Keratinocyte (primary cell): ENCODE data around the gene PLXND1. TPM values are rescaled to one million over a fixed set of nuclear protein-coding genes. Genes with fewer than 3 reads are reported as not detected.
"Not testable (repeated sequence)": the region's sequence is repeated elsewhere in the genome, so short reads cannot be mapped to it uniquely, and the experiment has no call there.

Experiments used
- DNase-seq: peaks from one replicate; pipeline ENCODE4 v3.0.0-alpha.2; 2011; ENCODE audit warnings: low read depth, missing footprints, low spot score
- FAIRE-seq: peaks from 2 replicates; lab custom pipeline; 2011; peaks lifted over from hg19 to GRCh38; lab: Jason Lieb, UNC
- H2AFZ ChIP-seq: 2 replicates; pipeline ENCODE4 v1.6.0; 2012; ENCODE audit warnings: low read length, control low read depth, inconsistent platforms; ENCODE audit not compliant: control insufficient read depth
- H3K27ac ChIP-seq: 2 replicates; pipeline ENCODE4 v1.5.1; 2011; ENCODE audit warnings: low read length; ENCODE audit not compliant: control insufficient read depth, insufficient read depth
- H3K27me3 ChIP-seq: 3 replicates; pipeline ENCODE4 v1.6.0; 2011; ENCODE audit warnings: low read length; ENCODE audit not compliant: control insufficient read depth, insufficient read depth; ENCODE audit errors: extremely low read depth
- H3K36me3 ChIP-seq, 2 experiments: 2 replicates in 1 of 2; 3 replicates in 1 of 2; pipeline ENCODE4 v1.5.1; 2011; ENCODE audit warnings: low read length in 2 of 2, mild to moderate bottlenecking in 1 of 2; ENCODE audit not compliant: control insufficient read depth in 2 of 2, insufficient read depth in 2 of 2; ENCODE audit errors: extremely low read depth in 1 of 2
- H3K4me1 ChIP-seq: 3 replicates; pipeline ENCODE4 v1.5.1; 2011; ENCODE audit warnings: low read length; ENCODE audit not compliant: control insufficient read depth, insufficient read depth; ENCODE audit errors: extremely low read depth
- H3K4me2 ChIP-seq: 3 replicates; pipeline ENCODE4 v1.6.0; 2011; ENCODE audit warnings: low read depth, low read length; ENCODE audit not compliant: control insufficient read depth, insufficient read depth; ENCODE audit errors: extremely low read depth
- H3K4me3 ChIP-seq, 3 experiments: fragments of 200-600 bp in 1 of 3; sonication (generic) in 1 of 3; 2 replicates in 2 of 3; 3 replicates in 1 of 3; pipeline ENCODE4 v1.5.1; 2011 to 2016; ENCODE audit warnings: low read length in 3 of 3, mild to moderate bottlenecking in 3 of 3, control low read depth in 2 of 3, inconsistent platforms in 1 of 3, low read depth in 1 of 3, mixed read lengths in 1 of 3, mixed run types in 1 of 3, moderate library complexity in 1 of 3; ENCODE audit not compliant: control insufficient read depth in 2 of 3, insufficient read depth in 2 of 3; ENCODE audit errors: extremely low read depth in 1 of 3
- H3K79me2 ChIP-seq: 2 replicates; pipeline ENCODE4 v1.6.0; 2012; ENCODE audit warnings: low read length; ENCODE audit not compliant: control insufficient read depth, insufficient read depth
- H3K9ac ChIP-seq: 3 replicates; pipeline ENCODE4 v1.6.0; 2011; ENCODE audit warnings: low read length; ENCODE audit not compliant: control insufficient read depth, insufficient read depth; ENCODE audit errors: extremely low read depth
- H3K9me1 ChIP-seq: 3 replicates; pipeline ENCODE4 v1.6.0; 2011; ENCODE audit warnings: low read length; ENCODE audit not compliant: control insufficient read depth, insufficient read depth; ENCODE audit errors: extremely low read depth
- H3K9me3 ChIP-seq: 2 replicates; pipeline ENCODE4 v1.5.1; 2012; ENCODE audit warnings: low read depth, low read length; ENCODE audit not compliant: control insufficient read depth
- H4K20me1 ChIP-seq: 3 replicates; pipeline ENCODE4 v1.6.0; 2011; ENCODE audit warnings: low read length; ENCODE audit not compliant: control insufficient read depth, insufficient read depth; ENCODE audit errors: extremely low read depth
- EZH2 ChIP-seq: IDR thresholded peaks from one replicate; pipeline ENCODE4 v1.6.1; 2012; ENCODE audit warnings: inconsistent platforms, mild to moderate bottlenecking, low read length, moderate library complexity
- dilution Hi-C: fragments of 300-500 bp; cut with MboI; formaldehyde crosslinking; loops from one replicate; pipeline ENCODE4 v1.7.0; 2020; ENCODE audit warnings: low sequenced_read_pairs; ENCODE audit not compliant: extremely low pct_ligation_motif_present
- polyA plus RNA-seq, 5 experiments: library from polyadenylated mRNA; depleted of rRNA in 3 of 5; stranded (reverse) in 3 of 5; stranded (forward) in 1 of 5; unstranded in 1 of 5; fragments of >200 nt; gene quantifications; 1 replicate in 1 of 5; 2 replicates in 3 of 5; 3 replicates in 1 of 5; pipeline versions ENCODE4 v1.2.1 to v1.2.3, GENCODE V29; 2011 to 2012; ENCODE audit warnings: missing spikeins in 2 of 5, low read depth in 1 of 5, low replicate concordance in 1 of 5
- TF ChIP-seq, protein P1 (sequence below), 3 experiments: IDR thresholded peaks in 1 of 3; conservative IDR thresholded peaks in 1 of 3; optimal IDR thresholded peaks in 1 of 3; 2 replicates in 2 of 3; 3 replicates in 1 of 3; pipeline versions ENCODE3 to v1.5.1; 2011; ENCODE audit warnings: low read length in 3 of 3, mild to moderate bottlenecking in 3 of 3, moderate library complexity in 2 of 3, control low read depth in 1 of 3, inconsistent platforms in 1 of 3; ENCODE audit not compliant: insufficient read depth in 2 of 3; ENCODE audit errors: extremely low read depth in 1 of 3

The PLXND1 gene
- polyA plus RNA-seq, 1 donor (not counting 4 experiments of a cell fraction or from before 2014, with no cell fraction given) = 0.09 TPM

DNA sequence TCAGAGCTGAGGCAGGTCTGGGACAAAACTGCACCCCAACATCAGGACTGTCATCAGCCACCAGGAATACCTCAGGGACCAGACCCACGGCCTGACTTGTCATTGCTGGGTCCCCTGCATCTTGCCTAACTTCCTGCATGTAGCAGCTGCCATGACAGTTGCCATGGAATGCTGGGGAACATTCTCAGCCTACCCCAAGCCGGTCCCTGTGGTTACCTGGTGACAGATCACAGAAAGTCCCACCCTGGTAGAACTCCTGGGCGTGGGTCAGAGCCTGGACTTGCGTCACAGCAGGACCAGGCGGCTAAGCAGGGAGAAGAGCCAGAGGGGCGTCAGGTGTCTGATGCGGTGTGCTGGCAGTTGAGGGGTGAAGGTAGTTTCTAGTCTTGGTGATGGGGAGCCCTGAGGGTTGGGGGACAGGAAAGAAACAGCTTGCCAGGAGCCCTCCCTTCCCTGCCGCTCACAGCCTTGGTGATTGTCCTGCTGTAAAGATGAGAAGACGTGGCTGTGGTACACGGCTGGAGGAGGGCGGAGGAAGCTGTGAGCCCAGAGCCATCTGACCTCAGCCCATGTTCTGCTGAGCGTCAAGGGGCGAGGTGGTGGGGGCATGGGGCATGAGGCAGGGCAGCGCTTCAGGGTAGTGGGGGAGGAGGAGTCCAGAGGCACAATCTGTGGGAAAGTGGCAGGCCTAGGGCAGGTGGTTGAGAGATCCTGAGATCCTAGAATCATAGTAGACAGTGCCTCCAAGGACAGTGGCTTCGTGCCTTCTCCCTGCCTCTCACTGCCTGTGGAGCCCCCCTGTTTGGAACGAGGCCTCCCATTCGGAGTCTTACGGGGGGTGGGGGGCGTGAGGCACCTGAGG, 58.1 kb downstream of the PLXND1 start:
- Histone ChIP-seq H3K36me3 (no peaks in the 10 kb centered on the region), H3K27me3 (no peaks in the 10 kb centered on the region), H3K79me2 (no peaks in the 10 kb centered on the region), H3K4me2 (no peak overlapping the region), H3K4me3 (no peak overlapping the region), H2AFZ (no peak overlapping the region), H3K9me1 (no peaks in the 10 kb centered on the region), H3K9me3 (no peaks in the 10 kb centered on the region), H3K9ac (no peak overlapping the region), H3K27ac (no peak overlapping the region), H3K4me1 (no peaks in the 10 kb centered on the region), H4K20me1 (no peaks in the 10 kb centered on the region)
- no peak for TF ChIP-seq EZH2
- TF ChIP-seq, protein P1, sequence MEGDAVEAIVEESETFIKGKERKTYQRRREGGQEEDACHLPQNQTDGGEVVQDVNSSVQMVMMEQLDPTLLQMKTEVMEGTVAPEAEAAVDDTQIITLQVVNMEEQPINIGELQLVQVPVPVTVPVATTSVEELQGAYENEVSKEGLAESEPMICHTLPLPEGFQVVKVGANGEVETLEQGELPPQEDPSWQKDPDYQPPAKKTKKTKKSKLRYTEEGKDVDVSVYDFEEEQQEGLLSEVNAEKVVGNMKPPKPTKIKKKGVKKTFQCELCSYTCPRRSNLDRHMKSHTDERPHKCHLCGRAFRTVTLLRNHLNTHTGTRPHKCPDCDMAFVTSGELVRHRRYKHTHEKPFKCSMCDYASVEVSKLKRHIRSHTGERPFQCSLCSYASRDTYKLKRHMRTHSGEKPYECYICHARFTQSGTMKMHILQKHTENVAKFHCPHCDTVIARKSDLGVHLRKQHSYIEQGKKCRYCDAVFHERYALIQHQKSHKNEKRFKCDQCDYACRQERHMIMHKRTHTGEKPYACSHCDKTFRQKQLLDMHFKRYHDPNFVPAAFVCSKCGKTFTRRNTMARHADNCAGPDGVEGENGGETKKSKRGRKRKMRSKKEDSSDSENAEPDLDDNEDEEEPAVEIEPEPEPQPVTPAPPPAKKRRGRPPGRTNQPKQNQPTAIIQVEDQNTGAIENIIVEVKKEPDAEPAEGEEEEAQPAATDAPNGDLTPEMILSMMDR (optimal IDR thresholded peaks at IDR 0.05 in 1 of 3, IDR thresholded peaks at IDR 0.05 in 1 of 3, conservative IDR thresholded peaks at IDR 0.05 in 1 of 3; ENCODE audit: extremely low read depth in 1 of 3, insufficient read depth in 2 of 3, low read length in 3 of 3) = no peak
- DNase-seq (no peak), FAIRE-seq (no peak)
- dilution Hi-C loops = no loop called here

- FAIRE-seq (no peak), DNase-seq (no peak)
- Histone ChIP-seq H2AFZ (no peak overlapping the region), H3K9ac (no peak overlapping the region), H3K4me2 (no peak overlapping the region), H3K27ac (no peak overlapping the region), H3K9me3 (no peaks in the 10 kb centered on the region), H3K79me2 (no peaks in the 10 kb centered on the region), H3K36me3 (no peaks in the 10 kb centered on the region), H3K4me3 (no peak overlapping the region), H3K27me3 (no peaks in the 10 kb centered on the region), H3K9me1 (no peaks in the 10 kb centered on the region), H3K4me1 (no peaks in the 10 kb centered on the region), H4K20me1 (no peaks in the 10 kb centered on the region)
- TF ChIP-seq, protein P1 (optimal IDR thresholded peaks at IDR 0.05 in 1 of 3, IDR thresholded peaks at IDR 0.05 in 1 of 3, conservative IDR thresholded peaks at IDR 0.05 in 1 of 3; ENCODE audit: extremely low read depth in 1 of 3, insufficient read depth in 2 of 3, low read length in 3 of 3) = no peak
- TF ChIP-seq EZH2 = no peak
- dilution Hi-C loops = no loop called here
These were observed 59.2 kb downstream of the PLXND1 start for GRCh38 chr3:129547241-129547640.

DNA sequence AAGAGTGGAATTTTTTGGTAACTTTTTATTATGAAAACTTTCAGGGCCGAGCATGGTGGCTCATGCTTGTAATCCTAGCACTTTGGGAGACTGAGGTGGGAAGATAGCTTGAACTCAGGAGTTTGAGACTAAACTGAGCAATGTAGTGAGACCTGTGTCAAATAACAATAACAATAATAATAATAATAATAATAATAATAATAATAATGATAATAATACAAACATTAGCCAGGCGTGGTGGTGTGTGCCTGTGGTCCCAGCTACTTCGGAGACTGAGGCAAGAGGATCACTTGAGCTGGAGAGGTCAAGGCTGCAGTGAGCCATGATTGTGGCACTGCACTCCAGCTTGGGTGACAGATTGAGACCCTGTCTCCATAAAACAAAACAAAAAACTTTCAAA, 60.5 kb downstream of the PLXND1 start:
- H3K79me2 ChIP-seq, H3K9ac ChIP-seq, H3K4me2 ChIP-seq, H3K9me3 ChIP-seq, H2AFZ ChIP-seq, H3K27me3 ChIP-seq, H3K36me3 ChIP-seq, H3K4me1 ChIP-seq, DNase-seq, FAIRE-seq, H3K9me1 ChIP-seq, H3K27ac ChIP-seq, H3K4me3 ChIP-seq, H4K20me1 ChIP-seq, dilution Hi-C loops: not testable (repeated sequence)
